K562 (cell line): ENCODE measurements around the gene B2M. TPM values are rescaled to one million over a fixed set of nuclear protein-coding genes. Genes with fewer than 3 reads are reported as not detected.

Source experiments
- ATAC-seq: fragments of 200-7000 bp; cut with Tn5 transposase; 3 replicates; pipeline ENCODE4 v1.9.1; 2020; ENCODE audit warnings: moderate library complexity
- BruUV-seq: library from RNA; stranded (reverse); fragments of 400-500 nt; replicated peaks from 2 replicates; lab custom pipeline; 2021; lab: Mats Ljungman, UMichigan
- CTCF ChIA-PET: fragments of 300-600 bp; formaldehyde crosslinking; extraction: SDS; loops from one replicate; lab custom pipeline; 2021; ENCODE audit warnings: low intra/inter-chr PET ratio; lab: Yijun Ruan, JAX
- POLR2A ChIA-PET: fragments of 300-600, 350-650 bp; sonication (Branson Sonifier 250); formaldehyde crosslinking; extraction: SDS; loops from one replicate; lab custom pipeline; 2021; ENCODE audit warnings: antibody characterized with exemption, inconsistent platforms; lab: Yijun Ruan, JAX
- DNase-seq, 4 experiments: peaks; one replicate each; pipeline versions ENCODE4 v3.0.0 to v3.0.0-alpha.2; 2011 to 2018; ENCODE audit warnings: low spot score in 3 of 4, mixed read lengths in 3 of 4; ENCODE audit errors: extremely low read depth in 1 of 4
- FAIRE-seq: peaks from 2 replicates; lab custom pipeline; 2011; peaks lifted over from hg19 to GRCh38; lab: Jason Lieb, UNC
- H2AFZ ChIP-seq: 2 replicates; pipeline ENCODE4 v1.6.0; 2011; ENCODE audit warnings: low read depth, low read length, control low read depth, inconsistent platforms
- H3K27ac ChIP-seq: fragments of 200-600 bp; 3 replicates; pipeline ENCODE4 v1.8.0; 2011; ENCODE audit warnings: low read depth, mild to moderate bottlenecking, control low read depth, inconsistent platforms, low read length, moderate library complexity, mixed read lengths; ENCODE audit errors: extremely low read depth
- H3K27me3 ChIP-seq, 2 experiments: fragments of 300-600 bp in 1 of 2; 2 replicates in 1 of 2; 3 replicates in 1 of 2; pipeline versions ENCODE4 v1.6.0 to v1.8.0; 2011; ENCODE audit warnings: inconsistent platforms in 2 of 2, low read length in 2 of 2, mild to moderate bottlenecking in 1 of 2, mixed read lengths in 1 of 2, moderate library complexity in 1 of 2; ENCODE audit not compliant: control insufficient read depth in 2 of 2, insufficient read depth in 2 of 2
- H3K36me3 ChIP-seq: fragments of 300-600 bp; 3 replicates; pipeline ENCODE4 v1.8.0; 2011; ENCODE audit warnings: mild to moderate bottlenecking, low read length, inconsistent platforms; ENCODE audit not compliant: control insufficient read depth, insufficient read depth
- H3K4me1 ChIP-seq, 2 experiments: fragments of 200-600 bp in 1 of 2; replicated peaks in 1 of 2; 2 replicates in 1 of 2; 3 replicates in 1 of 2; pipeline versions ENCODE4 v1.5.1 to v1.8.0; 2011; ENCODE audit warnings: inconsistent platforms in 2 of 2, low read length in 2 of 2, mild to moderate bottlenecking in 1 of 2, mixed read lengths in 1 of 2, moderate library complexity in 1 of 2; ENCODE audit not compliant: control insufficient read depth in 2 of 2, insufficient read depth in 2 of 2
- H3K4me2 ChIP-seq: 2 replicates; pipeline ENCODE4 v1.6.1; 2011; ENCODE audit warnings: low read length, control low read depth, inconsistent platforms, mixed read lengths; ENCODE audit not compliant: insufficient read depth
- H3K4me3 ChIP-seq: fragments of 200-600 bp; sonication (generic), shearing (Covaris generic); 2 replicates; pipeline ENCODE4 v1.5.1; 2016; ENCODE audit warnings: control low read depth, inconsistent platforms
- H3K79me2 ChIP-seq: fragments of 200-600 bp; 3 replicates; pipeline ENCODE4 v1.8.0; 2011; ENCODE audit warnings: low read length, inconsistent platforms; ENCODE audit not compliant: control insufficient read depth, insufficient read depth
- H3K9ac ChIP-seq, 2 experiments: 2 replicates each; pipeline versions ENCODE4 v1.6.0 to v1.6.1; 2011; ENCODE audit warnings: low read depth in 2 of 2, low read length in 2 of 2, control low read depth in 1 of 2, inconsistent platforms in 1 of 2, mild to moderate bottlenecking in 1 of 2, mixed read lengths in 1 of 2; ENCODE audit not compliant: insufficient read depth in 1 of 2
- H3K9me1 ChIP-seq: one replicate; pipeline ENCODE4 v1.6.0; 2011; ENCODE audit warnings: inconsistent platforms, mild to moderate bottlenecking, low read length, moderate library complexity; ENCODE audit not compliant: control insufficient read depth, insufficient read depth
- H3K9me3 ChIP-seq: replicated peaks from 2 replicates; pipeline ENCODE4 v1.5.1; 2011; ENCODE audit warnings: low read depth, low read length, inconsistent platforms; ENCODE audit not compliant: control insufficient read depth, insufficient read depth
- H4K20me1 ChIP-seq: replicated peaks from 2 replicates; pipeline ENCODE4 v1.6.1; 2011; ENCODE audit warnings: low read length, inconsistent platforms, mixed read lengths; ENCODE audit not compliant: control insufficient read depth, insufficient read depth
- ZBTB40 ChIP-seq, 2 experiments: fragments of 450-650 bp in 1 of 2; sonication (generic) in 1 of 2; formaldehyde crosslinking in 1 of 2; IDR thresholded peaks; 2 replicates each; pipeline versions ENCODE4 v1.7.1 to v1.9.0; 2016 to 2022; ENCODE audit warnings: inconsistent platforms in 1 of 2, mild to moderate bottlenecking in 1 of 2, missing genetic modification reagents in 1 of 2
- ZC3H8 ChIP-seq: fragments of 450-650 bp; IDR thresholded peaks from 2 replicates; pipeline ENCODE4 v1.6.1; 2017
- ZNF384 ChIP-seq: IDR thresholded peaks from 2 replicates; pipeline ENCODE4 v1.6.1; 2012; ENCODE audit warnings: low read depth, low read length, improper control_type of control experiment
- ZNF583 ChIP-seq: fragments of 250-450 bp; sonication (Bioruptor Pico); IDR thresholded peaks from 2 replicates; pipeline ENCODE4 v1.4.0; 2020
- WGBS: fragments of 100-300 bp; shearing (Covaris generic); methylation state at CpG from one replicate; pipeline ENCODE4 v1.1.6; 2016; ENCODE audit warnings: low coverage, mixed read lengths; ENCODE audit not compliant: insufficient coverage; ENCODE audit errors: missing lambda C conversion rate; 5-methylcytosine and 5-hydroxymethylcytosine counted together
- in situ Hi-C: fragments of 300-500 bp; cut with MboI; formaldehyde crosslinking; loops from 4 replicates; pipeline ENCODE4 v1.15.0; 2018; ENCODE audit warnings: inconsistent platforms, mixed read lengths
- intact Hi-C: fragments of 100-400 bp; cut with micrococcal nuclease; formaldehyde crosslinking; loops from 2 replicates; pipeline ENCODE4 v1.14.2; 2022
- polyA plus RNA-seq, 8 experiments: library from polyadenylated mRNA; depleted of rRNA in 4 of 8; stranded (reverse) in 5 of 8; unstranded in 3 of 8; fragments of >200 nt; fragmentation: Nextera tagmentation in 2 of 8; fragmentation: Illumina TruSeq in 1 of 8; extraction: Ambion mirVana in 2 of 8; extraction: Trizol in 1 of 8; gene quantifications; 2 replicates each; pipeline versions ENCODE4 v1.2.1 to v1.2.3, GENCODE V29; 2011 to 2014; ENCODE audit warnings: inconsistent platforms in 1 of 8, missing spikeins in 1 of 8
- total RNA-seq, 7 experiments: library from RNA; depleted of rRNA in 6 of 7; stranded (reverse); fragments of >200 nt in 6 of 7; fragmentation: Illumina TruSeq in 2 of 7; extraction: Trizol in 2 of 7; gene quantifications; 2 replicates each; pipeline versions ENCODE4 v1.2.1 to v1.2.3, GENCODE V29; 2011 to 2021; ENCODE audit warnings: low replicate concordance in 1 of 7
- TF ChIP-seq, protein P1 (sequence below): fragments of 250-450 bp; sonication (Bioruptor Pico); IDR thresholded peaks from 2 replicates; pipeline ENCODE4 v1.4.0; 2020
- TF ChIP-seq, protein P2 (sequence below): fragments of 450-650 bp; formaldehyde crosslinking; IDR thresholded peaks from 2 replicates; pipeline ENCODE4 v1.4.0; 2022; ENCODE audit warnings: missing genetic modification characterization

Gene B2M
- total and polyA plus RNA-seq, 9 of the 15 experiments (the other 6 are each of a cell fraction or from before 2014, with no cell fraction given) = 460 to 3,138 (median 1,032) TPM

GRCh38 chr15:44667039-44667360, 44.3 kb upstream of the B2M start:
- Histone ChIP-seq H4K20me1 (no peaks in the 10 kb centered on the region), H3K4me3 (no peak overlapping the region), H3K9ac (no peak overlapping the region), H3K9me1 (no peaks in the 10 kb centered on the region), H3K4me2 (no peak overlapping the region), H3K27me3 (no peaks in the 10 kb centered on the region), H3K9me3 (no peaks in the 10 kb centered on the region), H2AFZ (peak overlapping the region; percentile 69), H3K4me1 (peaks cover 14 to 20% of the 10 kb centered on the region in 2 experiments), H3K27ac (no peak overlapping the region), H3K36me3 (no peaks in the 10 kb centered on the region), H3K79me2 (peaks cover 17% of the 10 kb centered on the region)
- in situ Hi-C loops (no loop called here), intact Hi-C loops (no loop called here)
- POLR2A ChIA-PET = interaction anchor here (0.6 to 1.5 kb wide), 3 partner anchors 44 to 62 kb away, joined by 3 to 5 read pairs (median 4); partner anchors contain the start of gene PATL2
- no TSS peak for BruUV-seq
- WGBS = 26% methylated on average over 3 of the region's 3 CpGs
- no peak for FAIRE-seq
- ATAC-seq = no peak
- no peak for DNase-seq
- CTCF ChIA-PET = no interaction called here
- TF ChIP-seq ZBTB40 (IDR thresholded peaks at IDR 0.05) = no peak
- TF ChIP-seq ZBTB40 (CRISPR knock-in tag; IDR thresholded peaks at IDR 0.05) = no peak
- no peak for TF ChIP-seq ZC3H8
- no peak for TF ChIP-seq ZNF583 (CRISPR knock-in tag)
- TF ChIP-seq, protein P1, sequence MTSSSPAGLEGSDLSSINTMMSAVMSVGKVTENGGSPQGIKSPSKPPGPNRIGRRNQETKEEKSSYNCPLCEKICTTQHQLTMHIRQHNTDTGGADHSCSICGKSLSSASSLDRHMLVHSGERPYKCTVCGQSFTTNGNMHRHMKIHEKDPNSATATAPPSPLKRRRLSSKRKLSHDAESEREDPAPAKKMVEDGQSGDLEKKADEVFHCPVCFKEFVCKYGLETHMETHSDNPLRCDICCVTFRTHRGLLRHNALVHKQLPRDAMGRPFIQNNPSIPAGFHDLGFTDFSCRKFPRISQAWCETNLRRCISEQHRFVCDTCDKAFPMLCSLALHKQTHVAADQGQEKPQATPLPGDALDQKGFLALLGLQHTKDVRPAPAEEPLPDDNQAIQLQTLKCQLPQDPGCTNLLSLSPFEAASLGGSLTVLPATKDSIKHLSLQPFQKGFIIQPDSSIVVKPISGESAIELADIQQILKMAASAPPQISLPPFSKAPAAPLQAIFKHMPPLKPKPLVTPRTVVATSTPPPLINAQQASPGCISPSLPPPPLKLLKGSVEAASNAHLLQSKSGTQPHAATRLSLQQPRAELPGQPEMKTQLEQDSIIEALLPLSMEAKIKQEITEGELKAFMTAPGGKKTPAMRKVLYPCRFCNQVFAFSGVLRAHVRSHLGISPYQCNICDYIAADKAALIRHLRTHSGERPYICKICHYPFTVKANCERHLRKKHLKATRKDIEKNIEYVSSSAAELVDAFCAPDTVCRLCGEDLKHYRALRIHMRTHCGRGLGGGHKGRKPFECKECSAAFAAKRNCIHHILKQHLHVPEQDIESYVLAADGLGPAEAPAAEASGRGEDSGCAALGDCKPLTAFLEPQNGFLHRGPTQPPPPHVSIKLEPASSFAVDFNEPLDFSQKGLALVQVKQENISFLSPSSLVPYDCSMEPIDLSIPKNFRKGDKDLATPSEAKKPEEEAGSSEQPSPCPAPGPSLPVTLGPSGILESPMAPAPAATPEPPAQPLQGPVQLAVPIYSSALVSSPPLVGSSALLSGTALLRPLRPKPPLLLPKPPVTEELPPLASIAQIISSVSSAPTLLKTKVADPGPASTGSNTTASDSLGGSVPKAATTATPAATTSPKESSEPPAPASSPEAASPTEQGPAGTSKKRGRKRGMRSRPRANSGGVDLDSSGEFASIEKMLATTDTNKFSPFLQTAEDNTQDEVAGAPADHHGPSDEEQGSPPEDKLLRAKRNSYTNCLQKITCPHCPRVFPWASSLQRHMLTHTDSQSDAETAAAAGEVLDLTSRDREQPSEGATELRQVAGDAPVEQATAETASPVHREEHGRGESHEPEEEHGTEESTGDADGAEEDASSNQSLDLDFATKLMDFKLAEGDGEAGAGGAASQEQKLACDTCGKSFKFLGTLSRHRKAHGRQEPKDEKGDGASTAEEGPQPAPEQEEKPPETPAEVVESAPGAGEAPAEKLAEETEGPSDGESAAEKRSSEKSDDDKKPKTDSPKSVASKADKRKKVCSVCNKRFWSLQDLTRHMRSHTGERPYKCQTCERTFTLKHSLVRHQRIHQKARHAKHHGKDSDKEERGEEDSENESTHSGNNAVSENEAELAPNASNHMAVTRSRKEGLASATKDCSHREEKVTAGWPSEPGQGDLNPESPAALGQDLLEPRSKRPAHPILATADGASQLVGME = no peak
- no peak for TF ChIP-seq ZNF384
- TF ChIP-seq, protein P2, sequence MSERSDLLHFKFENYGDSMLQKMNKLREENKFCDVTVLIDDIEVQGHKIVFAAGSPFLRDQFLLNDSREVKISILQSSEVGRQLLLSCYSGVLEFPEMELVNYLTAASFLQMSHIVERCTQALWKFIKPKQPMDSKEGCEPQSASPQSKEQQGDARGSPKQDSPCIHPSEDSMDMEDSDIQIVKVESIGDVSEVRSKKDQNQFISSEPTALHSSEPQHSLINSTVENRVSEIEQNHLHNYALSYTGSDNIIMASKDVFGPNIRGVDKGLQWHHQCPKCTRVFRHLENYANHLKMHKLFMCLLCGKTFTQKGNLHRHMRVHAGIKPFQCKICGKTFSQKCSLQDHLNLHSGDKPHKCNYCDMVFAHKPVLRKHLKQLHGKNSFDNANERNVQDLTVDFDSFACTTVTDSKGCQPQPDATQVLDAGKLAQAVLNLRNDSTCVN = no peak
